Hematopoietic multipotent progenitor cell treated with erythropoietin and hydrocortisone succinate and interleukin-3 and kit ligand, for 17 days (in vitro differentiated cells): ENCODE results near the gene CCNA1.

Experiments
- DNase-seq: peaks from one replicate; pipeline ENCODE4 v3.0.0-alpha.2; 2015; ENCODE audit warnings: low spot score

CCNA1 gene

GRCh38 chr13:36432106-36432544 is at the start of gene CCNA1:
Gene CCNA1 (plus strand): TSS chr13:36432495. CDS start chr13:36433057, 562 bp downstream.
- no peak for DNase-seq

GRCh38 chr13:36385489-36385888 is 46.8 kb upstream of the CCNA1 start:
- no peak for DNase-seq

GRCh38 chr13:36395280-36395679 is 37.0 kb upstream of the CCNA1 start:
- no peak for DNase-seq

GRCh38 chr13:36405151-36405550 is 27.1 kb upstream of the CCNA1 start:
- DNase-seq: no peak

- DNase-seq: no peak
Observed at GRCh38 chr13:36412736-36413135, 19.6 kb upstream of the CCNA1 start.

GRCh38 chr13:36413161-36413560 is 19.1 kb upstream of the CCNA1 start:
- DNase-seq: no peak

- no peak for DNase-seq
Observed at GRCh38 chr13:36414461-36414860, 17.8 kb upstream of the CCNA1 start.

GRCh38 chr13:36417331-36417730 is 15.0 kb upstream of the CCNA1 start:
- no peak for DNase-seq

GRCh38 chr13:36418022-36418805 is 14.1 kb upstream of the CCNA1 start:
- no peak for DNase-seq

- DNase-seq: peak; percentile 64
Observed at GRCh38 chr13:36420437-36420891, 11.8 kb upstream of the CCNA1 start.

- no peak for DNase-seq
Observed at GRCh38 chr13:36421447-36421846, 10.8 kb upstream of the CCNA1 start.

- DNase-seq: no peak
Observed at GRCh38 chr13:36428086-36428485, 4.2 kb upstream of the CCNA1 start.

- no peak for DNase-seq
Observed at GRCh38 chr13:36430247-36431203, 1.8 kb upstream of the CCNA1 start.

- DNase-seq: no peak
Observed at GRCh38 chr13:36431204-36432105, 840 bp upstream of the CCNA1 start.

GRCh38 chr13:36436811-36437210 is 4.5 kb downstream of the CCNA1 start:
- DNase-seq: no peak

GRCh38 chr13:36438594-36439483 is 6.5 kb downstream of the CCNA1 start:
- no peak for DNase-seq

- DNase-seq: no peak
Observed at GRCh38 chr13:36445278-36445677, 13.0 kb downstream of the CCNA1 start.

- DNase-seq: no peak
Observed at GRCh38 chr13:36445891-36446351, 13.6 kb downstream of the CCNA1 start.

GRCh38 chr13:36447501-36447900 is 15.2 kb downstream of the CCNA1 start:
- DNase-seq: no peak

- no peak for DNase-seq
Observed at GRCh38 chr13:36450534-36450933, 18.2 kb downstream of the CCNA1 start.

- no peak for DNase-seq
Observed at GRCh38 chr13:36453516-36453915, 21.2 kb downstream of the CCNA1 start.
